GM12878 (cell line): ENCODE data around the gene RGSL1. TPM values are rescaled to one million over a fixed set of nuclear protein-coding genes. Genes with fewer than 3 reads are reported as not detected.

Experiments used
- ATF7 ChIP-seq: fragments of 450-650 bp; IDR thresholded peaks from 2 replicates; pipeline ENCODE4 v1.6.1; 2016; ENCODE audit warnings: low read depth, mild to moderate bottlenecking
- EGR1 ChIP-seq, 2 experiments: IDR thresholded peaks; 1 replicate in 1 of 2; 2 replicates in 1 of 2; pipeline ENCODE4 v1.6.1; 2011 to 2012; ENCODE audit warnings: low read depth in 2 of 2, low read length in 2 of 2, borderline replicate concordance in 1 of 2, mild to moderate bottlenecking in 1 of 2, moderate library complexity in 1 of 2
- GABPA ChIP-seq: IDR thresholded peaks from 2 replicates; pipeline ENCODE4 v1.6.1; 2014; ENCODE audit warnings: antibody characterized with exemption, low read depth, mild to moderate bottlenecking, inconsistent platforms
- IRF4 ChIP-seq: IDR thresholded peaks from 2 replicates; pipeline ENCODE4 v1.6.1; 2011; ENCODE audit warnings: low read depth, low read length
- JUNB ChIP-seq: IDR thresholded peaks from 2 replicates; pipeline ENCODE4 v1.6.1; 2016; ENCODE audit warnings: antibody characterized with exemption, mild to moderate bottlenecking
- KAT2A ChIP-seq: conservative IDR thresholded peaks from 2 replicates; pipeline ENCODE4 v1.6.1; 2011; ENCODE audit warnings: low read depth, low read length; ENCODE audit not compliant: control insufficient read depth
- RELA ChIP-seq: fragments of 450-650 bp; IDR thresholded peaks from 2 replicates; pipeline ENCODE4 v1.8.0; 2014; ENCODE audit warnings: borderline replicate concordance; ENCODE audit not compliant: partially characterized antibody
- RELB ChIP-seq: fragments of 450-650 bp; IDR thresholded peaks from 2 replicates; pipeline ENCODE4 v1.6.1; 2017; ENCODE audit warnings: low read depth, mild to moderate bottlenecking, moderate library complexity
- SRF ChIP-seq, 2 experiments: IDR thresholded peaks; 2 replicates each; pipeline ENCODE4 v1.6.1; 2011; ENCODE audit warnings: low read depth in 2 of 2, low read length in 2 of 2, mild to moderate bottlenecking in 1 of 2, moderate library complexity in 1 of 2
- TCF12 ChIP-seq: IDR thresholded peaks from 2 replicates; pipeline ENCODE4 v1.6.1; 2011; ENCODE audit warnings: low read depth, mild to moderate bottlenecking, low read length
- polyA plus RNA-seq, 11 experiments: library from polyadenylated mRNA; depleted of rRNA in 4 of 11; unstranded in 6 of 11; stranded (reverse) in 5 of 11; fragments of >200 nt; fragmentation: Nextera tagmentation in 4 of 11; fragmentation: Illumina TruSeq in 1 of 11; extraction: Ambion mirVana in 4 of 11; extraction: Trizol in 1 of 11; gene quantifications; 1 replicate in 1 of 11; 2 replicates in 10 of 11; pipeline versions ENCODE4 v1.2.1 to v1.2.3, GENCODE V29; 2011 to 2016; ENCODE audit warnings: inconsistent platforms in 2 of 11, missing spikeins in 2 of 11, low read depth in 1 of 11
- total RNA-seq, 4 experiments: library from RNA; depleted of rRNA in 3 of 4; stranded (reverse); fragments of >200 nt in 3 of 4; fragmentation: Illumina TruSeq in 1 of 4; extraction: Trizol in 1 of 4; gene quantifications; 2 replicates each; pipeline versions ENCODE4 v1.2.1 to v1.2.3, GENCODE V29; 2013 to 2021
- TF ChIP-seq, protein P1 (sequence below): fragments of 450-650 bp; IDR thresholded peaks from 2 replicates; pipeline ENCODE4 v1.6.1; 2016; ENCODE audit warnings: mild to moderate bottlenecking
- TF ChIP-seq, protein P2 (sequence below): fragments of 150-350 bp; IDR thresholded peaks from 2 replicates; pipeline ENCODE4 v1.6.1; 2014; ENCODE audit warnings: mild to moderate bottlenecking, low read depth, low read length

RGSL1 gene
- total and polyA plus RNA-seq, 10 of the 15 experiments (the other 5 are each of a cell fraction or from before 2014, with no cell fraction given) = 0.05 to 0.28 (median 0.27) TPM; not detected in 5

- TF ChIP-seq RELB (no peak), JUNB (peak; percentile 78), ATF7 (no peak), TCF12 (no peak), SRF (IDR thresholded peaks at IDR 0.05; ENCODE audit: low read depth in 2 of 2, low read length in 2 of 2) (no peak), RELA (no peak), IRF4 (peak; percentile 39; the same call in 1 of the 2 replicates), EGR1 (IDR thresholded peaks at IDR 0.05; ENCODE audit: borderline replicate concordance in 1 of 2, low read depth in 2 of 2, low read length in 2 of 2) (peak in 1 of 2 experiments; percentile 59; a peak in 1 of 3 replicates), KAT2A (no peak), GABPA (no peak)
- TF ChIP-seq, protein P1, sequence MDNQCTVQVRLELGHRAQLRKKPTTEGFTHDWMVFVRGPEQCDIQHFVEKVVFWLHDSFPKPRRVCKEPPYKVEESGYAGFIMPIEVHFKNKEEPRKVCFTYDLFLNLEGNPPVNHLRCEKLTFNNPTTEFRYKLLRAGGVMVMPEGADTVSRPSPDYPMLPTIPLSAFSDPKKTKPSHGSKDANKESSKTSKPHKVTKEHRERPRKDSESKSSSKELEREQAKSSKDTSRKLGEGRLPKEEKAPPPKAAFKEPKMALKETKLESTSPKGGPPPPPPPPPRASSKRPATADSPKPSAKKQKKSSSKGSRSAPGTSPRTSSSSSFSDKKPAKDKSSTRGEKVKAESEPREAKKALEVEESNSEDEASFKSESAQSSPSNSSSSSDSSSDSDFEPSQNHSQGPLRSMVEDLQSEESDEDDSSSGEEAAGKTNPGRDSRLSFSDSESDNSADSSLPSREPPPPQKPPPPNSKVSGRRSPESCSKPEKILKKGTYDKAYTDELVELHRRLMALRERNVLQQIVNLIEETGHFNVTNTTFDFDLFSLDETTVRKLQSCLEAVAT = no peak
- TF ChIP-seq, protein P2, sequence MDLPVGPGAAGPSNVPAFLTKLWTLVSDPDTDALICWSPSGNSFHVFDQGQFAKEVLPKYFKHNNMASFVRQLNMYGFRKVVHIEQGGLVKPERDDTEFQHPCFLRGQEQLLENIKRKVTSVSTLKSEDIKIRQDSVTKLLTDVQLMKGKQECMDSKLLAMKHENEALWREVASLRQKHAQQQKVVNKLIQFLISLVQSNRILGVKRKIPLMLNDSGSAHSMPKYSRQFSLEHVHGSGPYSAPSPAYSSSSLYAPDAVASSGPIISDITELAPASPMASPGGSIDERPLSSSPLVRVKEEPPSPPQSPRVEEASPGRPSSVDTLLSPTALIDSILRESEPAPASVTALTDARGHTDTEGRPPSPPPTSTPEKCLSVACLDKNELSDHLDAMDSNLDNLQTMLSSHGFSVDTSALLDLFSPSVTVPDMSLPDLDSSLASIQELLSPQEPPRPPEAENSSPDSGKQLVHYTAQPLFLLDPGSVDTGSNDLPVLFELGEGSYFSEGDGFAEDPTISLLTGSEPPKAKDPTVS = no peak
Measured at GRCh38 chr1:182441719-182442118, 8.2 kb upstream of the RGSL1 start (continued).
